ENCODE results near the gene FUT7.

The FUT7 gene

GRCh38 chr9:137001857-137002645 lies 29.8 kb downstream of the FUT7 start:
- no peak for DNase-seq (ENCODE audit: low read depth)

DNA sequence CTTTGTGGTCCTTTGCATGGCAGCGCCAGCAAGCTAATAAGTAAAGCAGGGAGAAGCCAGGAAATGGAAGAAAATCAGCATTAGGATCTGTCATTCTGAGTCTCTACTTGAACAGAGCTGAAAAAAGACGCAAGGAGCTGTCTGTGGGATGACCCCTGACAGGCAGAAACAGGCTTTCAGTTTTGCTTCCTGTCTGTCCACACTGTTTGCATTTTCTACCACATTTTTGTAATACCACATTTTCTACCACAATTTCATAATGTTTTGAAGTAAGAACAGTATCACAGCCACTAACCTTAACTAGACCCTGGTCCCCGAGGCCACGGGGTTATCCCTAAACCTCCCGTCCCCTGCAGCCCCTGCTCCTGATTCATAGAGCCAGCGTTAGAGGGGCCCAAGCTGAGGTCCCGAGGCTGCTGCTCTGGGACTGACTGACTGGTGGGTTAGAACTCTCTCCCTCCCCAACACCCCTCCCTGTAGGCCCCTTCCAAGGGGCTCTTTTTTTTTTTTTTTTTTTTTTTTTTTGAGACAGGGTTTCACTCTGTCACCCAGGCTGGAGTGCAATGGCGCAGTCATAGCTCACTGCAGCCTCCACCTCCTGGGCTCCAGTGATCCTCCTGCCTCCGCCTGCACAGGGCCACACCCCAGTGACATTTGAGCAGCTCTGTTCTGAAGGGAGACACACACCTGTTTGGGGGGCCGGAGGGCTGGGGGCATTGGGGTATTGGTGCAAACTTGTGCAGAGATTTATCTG lies 31.5 kb downstream of the FUT7 start:
- peak; percentile 50 for DNase-seq (ENCODE audit: low read depth)

DNA sequence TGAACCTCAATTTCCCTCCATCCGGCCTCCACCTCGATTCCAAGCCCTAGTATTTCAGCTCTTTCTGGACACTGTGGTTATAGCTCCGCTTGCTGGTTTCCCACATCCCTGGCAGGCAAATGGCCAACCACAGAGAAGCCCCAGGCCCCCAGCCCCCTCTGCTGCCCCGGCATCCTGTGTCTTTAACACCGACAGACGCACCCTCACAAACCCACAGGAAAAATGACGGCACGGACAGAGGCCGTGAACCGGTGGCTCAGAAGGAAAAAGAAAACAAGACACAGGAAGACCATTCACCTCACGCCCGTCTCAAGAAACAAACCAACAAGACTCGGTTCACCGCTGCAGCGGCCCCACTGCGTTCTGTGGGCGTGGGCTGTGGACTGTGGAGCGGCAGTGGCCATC lies 34.1 kb downstream of the FUT7 start:
- DNase-seq (ENCODE audit: low read depth) = no peak

DNA sequence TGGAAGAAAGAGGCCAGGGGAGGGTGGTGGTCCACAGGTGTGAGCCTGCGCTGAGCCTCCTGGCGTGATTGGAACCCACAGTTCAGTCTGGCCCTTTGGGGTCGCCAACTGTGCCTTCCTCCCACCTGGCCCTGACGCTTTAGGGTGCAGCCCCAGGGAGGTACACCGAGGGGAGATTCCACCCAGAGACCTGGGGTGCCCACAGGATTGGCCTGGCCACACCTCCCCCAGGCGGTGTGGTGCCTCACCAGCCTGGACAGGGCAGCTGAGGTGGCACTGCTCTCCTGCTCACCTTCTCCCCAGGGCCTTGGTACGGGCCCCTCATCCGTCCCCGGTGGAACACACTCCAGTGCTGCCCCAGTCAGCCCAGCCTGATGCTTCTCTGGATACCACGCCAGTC lies 34.5 kb downstream of the FUT7 start:
- DNase-seq (ENCODE audit: low read depth) = no peak

DNA sequence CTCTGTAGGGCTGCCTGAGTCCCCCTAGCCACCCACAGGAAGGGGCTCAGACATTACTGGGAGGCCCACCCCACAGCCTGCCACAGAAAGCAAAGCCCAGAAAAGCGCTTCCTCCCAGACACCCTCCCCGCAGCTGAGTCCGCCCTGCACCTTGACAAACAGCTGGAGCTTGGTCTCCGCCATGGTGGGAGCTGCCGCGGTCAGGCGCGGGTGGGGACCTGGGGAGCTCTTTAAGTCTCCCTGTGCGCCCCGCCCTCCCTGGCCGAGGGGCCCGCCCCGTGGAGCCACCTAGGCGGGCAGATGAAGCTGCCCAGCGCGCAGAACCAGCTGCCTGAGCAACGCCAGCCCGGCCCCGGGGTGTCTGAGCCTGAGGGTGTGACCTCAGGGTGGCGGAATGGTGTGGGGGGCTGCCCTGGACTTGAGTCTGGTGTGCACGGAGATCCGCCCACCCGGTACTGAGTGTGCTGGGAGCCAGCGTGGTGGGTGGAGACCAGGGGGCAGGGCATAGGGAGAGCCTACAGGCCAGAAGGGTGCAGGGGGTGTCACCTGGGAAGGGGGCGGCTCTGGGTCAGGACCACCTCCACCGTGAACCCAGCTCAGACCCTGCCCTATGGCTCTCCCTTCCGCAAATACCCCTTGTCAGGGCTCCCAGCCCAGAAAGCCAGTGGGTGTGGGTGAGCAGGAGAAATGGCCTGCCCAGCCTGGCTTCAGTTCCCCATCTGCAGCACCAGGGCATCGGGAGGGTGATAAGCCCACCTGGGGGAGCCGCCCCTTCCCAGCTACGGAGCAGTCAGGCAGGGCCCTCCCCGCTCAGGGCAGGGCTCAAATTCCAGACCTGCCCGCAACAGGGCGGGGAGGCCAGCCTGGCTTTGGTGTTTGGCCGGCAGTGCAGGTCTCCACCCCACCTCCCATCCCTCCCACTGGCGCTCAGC lies 35.3 kb downstream of the FUT7 start, which contains the start of gene CLIC3:
CLIC3 (minus strand) TSS at position 208 of the 932 bp plus-strand sequence; CDS start at position 183, 25 bp downstream.
- no peak for DNase-seq (ENCODE audit: low read depth)

DNA sequence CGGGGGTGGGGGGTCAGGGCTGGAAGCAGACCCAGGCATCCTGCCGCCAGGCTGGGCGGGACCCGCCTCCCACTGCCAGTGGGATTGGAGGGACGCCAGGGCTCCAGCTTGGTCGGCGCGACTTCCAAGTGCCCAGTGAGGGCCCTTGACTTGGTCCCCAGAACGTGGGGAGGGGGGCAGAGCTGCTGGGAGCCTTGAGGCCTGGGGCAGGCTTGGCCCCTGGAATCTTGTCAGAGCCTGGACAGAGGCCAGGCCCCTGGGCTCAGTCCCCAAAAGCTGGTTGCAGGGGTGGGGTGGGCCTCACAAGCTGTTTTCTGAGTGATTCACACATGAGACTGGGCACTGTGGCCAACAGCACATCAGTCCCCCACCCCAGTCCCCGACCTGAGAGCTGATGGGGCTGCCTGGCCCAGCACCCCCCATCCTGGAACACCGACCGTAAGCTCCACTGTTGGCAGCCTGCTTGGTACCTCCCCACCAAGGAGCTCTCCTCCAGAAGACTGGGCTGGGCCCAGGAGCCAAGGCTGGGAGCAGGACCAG lies 36.0 kb downstream of the FUT7 start:
- DNase-seq (ENCODE audit: low read depth) = no peak

- DNase-seq (ENCODE audit: low read depth) = no peak
These were observed 36.5 kb downstream of the FUT7 start for GRCh38 chr9:136995362-136995761.

DNA sequence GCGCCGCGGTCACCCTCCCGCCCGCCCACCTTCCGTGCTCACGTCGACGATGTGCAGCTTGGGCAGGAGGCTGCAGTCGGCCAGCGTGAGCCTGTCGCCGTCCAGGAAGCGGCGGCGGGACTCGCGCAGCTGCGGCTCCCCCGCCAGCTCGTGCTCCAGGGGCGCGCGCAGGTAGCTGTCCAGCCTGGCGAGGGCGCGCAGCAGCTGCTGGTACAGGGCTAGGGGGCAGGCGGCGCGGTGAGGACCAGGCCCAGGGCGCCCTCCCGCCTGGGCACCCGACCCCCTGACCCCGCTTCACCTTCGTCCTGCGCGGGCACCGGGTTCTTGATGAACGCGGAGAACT lies 37.0 kb downstream of the FUT7 start:
- no peak for DNase-seq (ENCODE audit: low read depth)

DNA sequence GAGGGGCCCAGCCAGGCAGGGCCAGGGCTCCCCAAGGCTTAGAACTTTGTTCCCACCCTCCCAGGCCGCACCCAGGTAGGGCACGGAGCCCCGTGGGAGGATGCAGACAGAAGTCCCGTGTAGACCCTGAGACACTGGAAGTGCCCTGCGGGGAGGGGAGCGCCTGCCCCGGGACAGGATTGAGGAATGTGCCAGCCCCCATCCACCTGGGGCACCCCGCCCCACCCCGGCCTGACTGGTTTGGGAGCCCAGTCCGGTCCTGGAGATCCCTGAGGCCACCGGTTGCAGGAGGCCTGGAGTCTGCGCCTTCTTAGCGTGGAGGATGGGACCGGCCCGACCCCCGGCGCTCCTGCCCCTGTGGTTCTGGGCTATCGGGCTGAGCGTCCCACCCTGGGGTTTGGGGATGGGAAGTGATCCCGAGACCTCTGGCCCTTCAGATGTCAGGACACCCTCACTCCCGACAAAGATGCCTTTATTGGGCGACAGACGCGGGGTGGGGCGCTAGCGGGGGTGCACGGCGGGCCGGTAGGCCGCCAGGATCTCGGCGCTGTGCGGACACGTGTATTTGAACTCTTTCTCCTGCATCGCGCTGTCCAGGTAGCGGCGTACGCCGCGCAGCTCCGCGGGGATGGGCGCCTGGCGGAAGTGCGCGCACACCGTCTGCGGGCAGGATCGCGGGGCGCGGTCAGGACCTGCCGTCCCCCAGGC lies 37.6 kb downstream of the FUT7 start:
- DNase-seq (ENCODE audit: low read depth) = no peak

GRCh38 chr9:136992819-136993369 lies 39.0 kb downstream of the FUT7 start:
- DNase-seq (ENCODE audit: low read depth) = no peak

- DNase-seq (ENCODE audit: low read depth) = peak; percentile 44
These were observed 39.7 kb downstream of the FUT7 start, which contains the start of gene PAXX for GRCh38 chr9:136991993-136992818. Gene PAXX (plus strand): TSS chr9:136992422. CDS start chr9:136992444, 22 bp downstream.

- no peak for DNase-seq (ENCODE audit: low read depth)
These were observed 41.5 kb downstream of the FUT7 start for GRCh38 chr9:136990242-136990911.

DNA sequence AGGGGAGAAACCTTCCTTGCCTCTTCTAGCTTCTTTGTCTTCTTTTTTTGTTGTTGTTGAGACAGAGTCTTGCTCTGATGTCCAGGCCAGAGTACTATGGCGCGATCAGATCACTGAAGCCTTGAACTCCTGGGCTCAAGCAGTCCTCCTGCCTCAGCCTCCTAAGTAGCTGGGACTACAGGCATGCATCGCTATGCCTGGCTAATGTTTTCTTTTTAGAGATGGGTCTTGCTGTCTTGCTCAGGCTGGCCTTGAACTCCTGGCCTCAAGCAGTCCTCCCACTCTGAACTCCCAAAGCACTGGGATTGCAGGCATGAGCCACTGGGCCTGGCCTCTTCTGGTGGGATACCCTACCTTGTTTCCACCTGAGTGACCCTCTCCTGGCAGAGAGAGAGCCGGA lies 43.0 kb downstream of the FUT7 start:
- no peak for DNase-seq (ENCODE audit: low read depth)

- no peak for DNase-seq (ENCODE audit: low read depth)
These were observed 46.0 kb downstream of the FUT7 start for GRCh38 chr9:136985853-136986252.

DNA sequence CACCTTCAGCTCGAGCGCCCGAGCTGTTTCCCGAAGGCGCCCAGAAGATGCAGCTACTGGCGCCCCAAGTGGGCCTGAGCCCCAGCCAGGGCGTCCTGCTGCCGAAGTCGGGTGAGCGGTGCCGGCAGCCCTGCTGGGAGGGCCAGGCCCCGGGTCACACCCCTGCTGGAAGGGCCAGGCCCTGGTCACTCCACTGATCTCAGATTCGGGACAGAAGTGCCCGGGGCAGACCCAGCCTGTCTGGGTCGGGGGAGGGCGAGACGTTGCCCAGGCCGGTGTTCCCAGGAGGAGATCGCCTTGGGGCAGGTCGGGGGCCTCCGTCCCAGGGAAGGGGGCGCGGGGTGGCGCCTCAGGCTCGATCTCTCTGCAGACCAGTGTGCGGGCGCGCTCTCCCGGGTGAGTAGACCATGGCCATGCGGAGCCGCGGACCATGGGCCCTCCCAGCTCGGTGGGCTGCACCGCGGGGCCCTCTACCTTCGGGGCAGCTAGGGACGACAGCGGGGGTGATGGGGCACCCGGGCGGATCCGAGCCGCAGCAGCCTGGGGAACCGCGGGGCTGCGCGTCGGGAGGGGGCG lies 46.8 kb downstream of the FUT7 start:
- DNase-seq (ENCODE audit: low read depth) = no peak

- no peak for DNase-seq (ENCODE audit: low read depth)
These were observed 47.3 kb downstream of the FUT7 start for GRCh38 chr9:136984464-136985026.

GRCh38 chr9:136983656-136984314 lies 48.1 kb downstream of the FUT7 start:
- no peak for DNase-seq (ENCODE audit: low read depth)

DNA sequence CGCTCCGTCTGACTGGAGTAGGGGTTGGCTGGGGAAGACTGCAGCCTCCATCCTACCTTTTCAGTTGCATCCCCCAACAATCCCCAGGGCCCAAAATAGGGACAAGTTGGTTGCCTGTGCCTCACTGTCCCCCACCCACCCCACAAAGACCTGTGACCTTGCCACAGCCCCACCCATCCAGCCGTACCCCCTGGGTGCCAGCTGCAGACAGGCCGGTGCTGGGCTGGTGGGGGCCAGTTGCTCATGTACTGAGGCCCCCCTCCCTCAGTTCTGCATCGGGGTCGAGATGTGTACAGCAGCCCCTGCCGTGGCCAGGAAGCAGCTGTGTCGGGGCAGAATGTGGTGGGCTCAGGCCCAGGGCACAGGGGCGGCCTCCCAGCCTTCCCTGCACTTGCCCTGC lies 48.7 kb downstream of the FUT7 start:
- DNase-seq (ENCODE audit: low read depth) = no peak

Data from non-pigmented ciliary epithelial cell (primary cell).